ENCODE data around the gene DENND4C.

The DENND4C gene

GRCh38 chr9:19376931-19377330 lies 146.4 kb downstream of the DENND4C start:
- Histone ChIP-seq H4K20me1 (ENCODE audit: low read depth, low read length) (peaks cover 40% of the 10 kb centered on the region), H3K9ac (ENCODE audit: low read length) (no peak overlapping the region), H3K4me3 (ENCODE audit: insufficient read depth, low read length, poor library complexity, severe bottlenecking) (no peak overlapping the region), H3K79me2 (ENCODE audit: insufficient read depth, low read length) (peaks cover 32% of the 10 kb centered on the region), H3K36me3 (ENCODE audit: low read length) (peaks cover 63% of the 10 kb centered on the region), H2AFZ (ENCODE audit: low read depth, low read length, severe bottlenecking) (no peak overlapping the region), H3K27me3 (ENCODE audit: low read length) (no peaks in the 10 kb centered on the region), H3K27ac (ENCODE audit: low read depth, low read length) (no peak overlapping the region), H3K4me2 (ENCODE audit: low read depth, low read length, poor library complexity, severe bottlenecking) (peak overlapping the region; percentile 83), H3F3A (ENCODE audit: insufficient read depth) (peaks cover 92% of the 10 kb centered on the region), H3K9me3 (ENCODE audit: insufficient read depth, low read length) (no peaks in the 10 kb centered on the region), H3K9me2 (replicated peaks; ENCODE audit: insufficient read depth, low read length) (no peaks in the 10 kb centered on the region)
- TF ChIP-seq CTCF (IDR thresholded peaks at IDR 0.05; ENCODE audit: insufficient read depth, low read length, poor library complexity, severe bottlenecking) (no peak), EZH2phosphoT487 (conservative IDR thresholded peaks at IDR 0.05; ENCODE audit: low read length) (no peak)

- Histone ChIP-seq H3K79me2 (ENCODE audit: insufficient read depth, low read length) (peaks cover 32% of the 10 kb centered on the region), H3K27ac (ENCODE audit: low read depth, low read length) (peak overlapping the region; percentile 85), H3K4me3 (ENCODE audit: insufficient read depth, low read length, poor library complexity, severe bottlenecking) (peak overlapping the region; percentile 97), H3K9me3 (ENCODE audit: insufficient read depth, low read length) (no peaks in the 10 kb centered on the region), H3K36me3 (ENCODE audit: low read length) (peaks cover 62% of the 10 kb centered on the region), H3F3A (ENCODE audit: insufficient read depth) (peaks cover 86% of the 10 kb centered on the region), H3K27me3 (ENCODE audit: low read length) (no peaks in the 10 kb centered on the region), H4K20me1 (ENCODE audit: low read depth, low read length) (peaks cover 40% of the 10 kb centered on the region), H3K4me2 (ENCODE audit: low read depth, low read length, poor library complexity, severe bottlenecking) (peak overlapping the region; percentile 83), H3K9ac (ENCODE audit: low read length) (peak overlapping the region; percentile 93), H3K9me2 (replicated peaks; ENCODE audit: insufficient read depth, low read length) (no peaks in the 10 kb centered on the region), H2AFZ (ENCODE audit: low read depth, low read length, severe bottlenecking) (no peak overlapping the region)
- TF ChIP-seq EZH2phosphoT487 (conservative IDR thresholded peaks at IDR 0.05; ENCODE audit: low read length) (no peak), CTCF (IDR thresholded peaks at IDR 0.05; ENCODE audit: insufficient read depth, low read length, poor library complexity, severe bottlenecking) (no peak)
Measured at GRCh38 chr9:19378164-19378563, 147.7 kb downstream of the DENND4C start.

- H2AFZ ChIP-seq (ENCODE audit: low read depth, low read length, severe bottlenecking): no peak overlapping the region
- H3K36me3 ChIP-seq (ENCODE audit: low read length): peaks cover 57% of the 10 kb centered on the region
- H3K4me2 ChIP-seq (ENCODE audit: low read depth, low read length, poor library complexity, severe bottlenecking): peak overlapping the region; percentile 83
- H3K27ac ChIP-seq (ENCODE audit: low read depth, low read length): peak overlapping the region; percentile 85
- H3F3A ChIP-seq (ENCODE audit: insufficient read depth): peaks cover 82% of the 10 kb centered on the region
- no peaks in the 10 kb centered on the region for H3K9me3 ChIP-seq (ENCODE audit: insufficient read depth, low read length)
- H3K9me2 ChIP-seq (replicated peaks; ENCODE audit: insufficient read depth, low read length): no peaks in the 10 kb centered on the region
- H3K27me3 ChIP-seq (ENCODE audit: low read length): no peaks in the 10 kb centered on the region
- TF ChIP-seq CTCF (IDR thresholded peaks at IDR 0.05; ENCODE audit: insufficient read depth, low read length, poor library complexity, severe bottlenecking): no peak
- no peak for TF ChIP-seq EZH2phosphoT487 (conservative IDR thresholded peaks at IDR 0.05; ENCODE audit: low read length)
- peak overlapping the region; percentile 97 for H3K4me3 ChIP-seq (ENCODE audit: insufficient read depth, low read length, poor library complexity, severe bottlenecking)
- peaks cover 40% of the 10 kb centered on the region for H4K20me1 ChIP-seq (ENCODE audit: low read depth, low read length)
- H3K79me2 ChIP-seq (ENCODE audit: insufficient read depth, low read length): peaks cover 32% of the 10 kb centered on the region
- peak overlapping the region; percentile 93 for H3K9ac ChIP-seq (ENCODE audit: low read length)
Measured at GRCh38 chr9:19378647-19379046, 148.2 kb downstream of the DENND4C start.

All from SU-DHL-6 (cell line).